HG03432 (cell line): ENCODE data around the gene EPHA8.

Experiments used
- ATAC-seq: cut with Tn5 transposase; IDR thresholded peaks from one replicate; pipeline ENCODE4 v1.9.1; 2021; ENCODE audit warnings: mild to moderate bottlenecking, moderate library complexity; ENCODE audit not compliant: unreplicated experiment

Gene EPHA8

GRCh38 chr1:22588899-22589422 lies 25.7 kb downstream of the EPHA8 start:
- ATAC-seq = no peak

- ATAC-seq = no peak
Measured at GRCh38 chr1:22591576-22591975, 28.3 kb downstream of the EPHA8 start.

- ATAC-seq = no peak
Measured at GRCh38 chr1:22592051-22592450, 28.8 kb downstream of the EPHA8 start.

- ATAC-seq = no peak
Measured at GRCh38 chr1:22592919-22593790, 29.9 kb downstream of the EPHA8 start.

GRCh38 chr1:22594396-22594795 lies 31.1 kb downstream of the EPHA8 start:
- no peak for ATAC-seq

- ATAC-seq = no peak
Measured at GRCh38 chr1:22595108-22595507, 31.8 kb downstream of the EPHA8 start.

GRCh38 chr1:22597301-22597965 lies 34.1 kb downstream of the EPHA8 start:
- ATAC-seq = no peak

GRCh38 chr1:22597996-22598395 lies 34.7 kb downstream of the EPHA8 start:
- ATAC-seq = no peak

- ATAC-seq = no peak
Measured at GRCh38 chr1:22598736-22599135, 35.4 kb downstream of the EPHA8 start.

- ATAC-seq = no peak
Measured at GRCh38 chr1:22600071-22600816, 37.0 kb downstream of the EPHA8 start.

- ATAC-seq = no peak
Measured at GRCh38 chr1:22600817-22601605, 37.7 kb downstream of the EPHA8 start.

GRCh38 chr1:22601610-22602009 lies 38.3 kb downstream of the EPHA8 start:
- ATAC-seq = no peak

GRCh38 chr1:22602060-22602740 lies 38.9 kb downstream of the EPHA8 start:
- ATAC-seq = no peak

- no peak for ATAC-seq
Measured at GRCh38 chr1:22606161-22606560, 42.9 kb downstream of the EPHA8 start.

- ATAC-seq = no peak
Measured at GRCh38 chr1:22607154-22607553, 43.9 kb downstream of the EPHA8 start.

- ATAC-seq = no peak
Measured at GRCh38 chr1:22608361-22608760, 45.1 kb downstream of the EPHA8 start.

- no peak for ATAC-seq
Measured at GRCh38 chr1:22609291-22609690, 46.0 kb downstream of the EPHA8 start.

- no peak for ATAC-seq
Measured at GRCh38 chr1:22611530-22611947, 48.2 kb downstream of the EPHA8 start.

GRCh38 chr1:22612671-22613571 lies 49.6 kb downstream of the EPHA8 start:
- ATAC-seq = no peak
